ENCODE data around the gene KIAA1143. TPM values are rescaled to one million over a fixed set of nuclear protein-coding genes. Genes with fewer than 3 reads are reported as not detected.

KIAA1143 gene
- total and polyA plus RNA-seq, 9 of the 15 experiments (the other 6 are each of a cell fraction or from before 2014, with no cell fraction given): 25.6 to 72.0 (median 42.2) TPM

DNA sequence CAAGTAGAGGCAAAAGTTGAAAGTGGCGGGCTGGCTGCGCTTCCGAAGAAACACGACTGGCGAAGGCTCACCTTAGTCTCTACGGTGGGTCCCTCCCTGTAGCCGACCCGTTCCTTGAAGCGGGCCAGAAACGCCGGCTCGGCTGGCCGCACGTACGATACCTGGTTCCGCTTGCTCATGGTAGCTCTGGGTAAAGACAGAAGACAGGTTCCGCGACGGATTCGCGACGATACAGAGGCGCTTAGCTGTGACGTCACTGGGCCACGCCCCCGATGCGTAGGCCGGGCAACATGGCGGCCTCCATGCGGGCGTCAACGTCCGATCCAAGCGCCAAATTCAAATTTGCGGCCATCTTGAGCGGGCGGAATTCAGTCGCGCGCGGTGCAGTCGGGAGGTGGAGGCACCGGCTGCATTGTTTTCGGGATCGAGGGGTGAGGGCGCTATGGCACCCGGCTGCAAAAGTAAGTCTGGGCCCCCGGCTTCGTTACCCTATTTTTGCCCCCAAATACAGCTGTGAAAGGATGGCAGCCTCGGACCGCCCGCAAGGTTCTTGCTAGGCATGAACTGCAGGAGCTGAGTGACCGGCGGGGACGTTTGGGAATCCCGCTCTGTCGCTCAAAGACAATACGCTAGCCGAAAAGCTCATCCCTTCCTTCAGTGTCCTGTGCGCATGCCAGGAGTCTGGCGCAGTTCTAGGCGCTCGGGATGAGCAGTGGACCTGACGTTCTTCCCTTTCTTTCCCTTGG is at the start of gene KIAA1143, which contains the start of gene KIF15 (continued):
- TF ChIP-seq, protein P1, sequence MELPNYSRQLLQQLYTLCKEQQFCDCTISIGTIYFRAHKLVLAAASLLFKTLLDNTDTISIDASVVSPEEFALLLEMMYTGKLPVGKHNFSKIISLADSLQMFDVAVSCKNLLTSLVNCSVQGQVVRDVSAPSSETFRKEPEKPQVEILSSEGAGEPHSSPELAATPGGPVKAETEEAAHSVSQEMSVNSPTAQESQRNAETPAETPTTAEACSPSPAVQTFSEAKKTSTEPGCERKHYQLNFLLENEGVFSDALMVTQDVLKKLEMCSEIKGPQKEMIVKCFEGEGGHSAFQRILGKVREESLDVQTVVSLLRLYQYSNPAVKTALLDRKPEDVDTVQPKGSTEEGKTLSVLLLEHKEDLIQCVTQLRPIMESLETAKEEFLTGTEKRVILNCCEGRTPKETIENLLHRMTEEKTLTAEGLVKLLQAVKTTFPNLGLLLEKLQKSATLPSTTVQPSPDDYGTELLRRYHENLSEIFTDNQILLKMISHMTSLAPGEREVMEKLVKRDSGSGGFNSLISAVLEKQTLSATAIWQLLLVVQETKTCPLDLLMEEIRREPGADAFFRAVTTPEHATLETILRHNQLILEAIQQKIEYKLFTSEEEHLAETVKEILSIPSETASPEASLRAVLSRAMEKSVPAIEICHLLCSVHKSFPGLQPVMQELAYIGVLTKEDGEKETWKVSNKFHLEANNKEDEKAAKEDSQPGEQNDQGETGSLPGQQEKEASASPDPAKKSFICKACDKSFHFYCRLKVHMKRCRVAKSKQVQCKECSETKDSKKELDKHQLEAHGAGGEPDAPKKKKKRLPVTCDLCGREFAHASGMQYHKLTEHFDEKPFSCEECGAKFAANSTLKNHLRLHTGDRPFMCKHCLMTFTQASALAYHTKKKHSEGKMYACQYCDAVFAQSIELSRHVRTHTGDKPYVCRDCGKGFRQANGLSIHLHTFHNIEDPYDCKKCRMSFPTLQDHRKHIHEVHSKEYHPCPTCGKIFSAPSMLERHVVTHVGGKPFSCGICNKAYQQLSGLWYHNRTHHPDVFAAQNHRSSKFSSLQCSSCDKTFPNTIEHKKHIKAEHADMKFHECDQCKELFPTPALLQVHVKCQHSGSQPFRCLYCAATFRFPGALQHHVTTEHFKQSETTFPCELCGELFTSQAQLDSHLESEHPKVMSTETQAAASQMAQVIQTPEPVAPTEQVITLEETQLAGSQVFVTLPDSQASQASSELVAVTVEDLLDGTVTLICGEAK (IDR thresholded peaks at IDR 0.05): peak; percentile 65
- TF ChIP-seq, protein P1 (CRISPR knock-in tag; IDR thresholded peaks at IDR 0.05): no peak
- peak; percentile 61; the same call in 1 of the 2 replicates for TF ChIP-seq ZNF263 (CRISPR knock-in tag; IDR thresholded peaks at IDR 0.05; ENCODE audit: borderline replicate concordance)
- TF ChIP-seq POLR2A (conservative IDR thresholded peaks at IDR 0.05): peak; percentile 95
- TF ChIP-seq, protein P2, sequence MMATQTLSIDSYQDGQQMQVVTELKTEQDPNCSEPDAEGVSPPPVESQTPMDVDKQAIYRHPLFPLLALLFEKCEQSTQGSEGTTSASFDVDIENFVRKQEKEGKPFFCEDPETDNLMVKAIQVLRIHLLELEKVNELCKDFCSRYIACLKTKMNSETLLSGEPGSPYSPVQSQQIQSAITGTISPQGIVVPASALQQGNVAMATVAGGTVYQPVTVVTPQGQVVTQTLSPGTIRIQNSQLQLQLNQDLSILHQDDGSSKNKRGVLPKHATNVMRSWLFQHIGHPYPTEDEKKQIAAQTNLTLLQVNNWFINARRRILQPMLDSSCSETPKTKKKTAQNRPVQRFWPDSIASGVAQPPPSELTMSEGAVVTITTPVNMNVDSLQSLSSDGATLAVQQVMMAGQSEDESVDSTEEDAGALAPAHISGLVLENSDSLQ (IDR thresholded peaks at IDR 0.05): peak; percentile 89
- no peak; the same call in 1 of the 2 replicates for TF ChIP-seq TCF3 (CRISPR knock-in tag; IDR thresholded peaks at IDR 0.05)
- TF ChIP-seq, protein P3, sequence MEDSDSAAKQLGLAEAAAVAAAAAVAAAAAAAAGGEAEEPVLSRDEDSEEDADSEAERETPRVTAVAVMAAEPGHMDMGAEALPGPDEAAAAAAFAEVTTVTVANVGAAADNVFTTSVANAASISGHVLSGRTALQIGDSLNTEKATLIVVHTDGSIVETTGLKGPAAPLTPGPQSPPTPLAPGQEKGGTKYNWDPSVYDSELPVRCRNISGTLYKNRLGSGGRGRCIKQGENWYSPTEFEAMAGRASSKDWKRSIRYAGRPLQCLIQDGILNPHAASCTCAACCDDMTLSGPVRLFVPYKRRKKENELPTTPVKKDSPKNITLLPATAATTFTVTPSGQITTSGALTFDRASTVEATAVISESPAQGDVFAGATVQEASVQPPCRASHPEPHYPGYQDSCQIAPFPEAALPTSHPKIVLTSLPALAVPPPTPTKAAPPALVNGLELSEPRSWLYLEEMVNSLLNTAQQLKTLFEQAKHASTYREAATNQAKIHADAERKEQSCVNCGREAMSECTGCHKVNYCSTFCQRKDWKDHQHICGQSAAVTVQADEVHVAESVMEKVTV (CRISPR knock-in tag; IDR thresholded peaks at IDR 0.05): no peak
- peak in 1 of 2 experiments; percentile 81; a peak in 1 of 3 replicates for TF ChIP-seq CBX3 (IDR thresholded peaks at IDR 0.05; ENCODE audit: borderline replicate concordance in 1 of 2, low read length in 2 of 2)
- TF ChIP-seq, protein P4, sequence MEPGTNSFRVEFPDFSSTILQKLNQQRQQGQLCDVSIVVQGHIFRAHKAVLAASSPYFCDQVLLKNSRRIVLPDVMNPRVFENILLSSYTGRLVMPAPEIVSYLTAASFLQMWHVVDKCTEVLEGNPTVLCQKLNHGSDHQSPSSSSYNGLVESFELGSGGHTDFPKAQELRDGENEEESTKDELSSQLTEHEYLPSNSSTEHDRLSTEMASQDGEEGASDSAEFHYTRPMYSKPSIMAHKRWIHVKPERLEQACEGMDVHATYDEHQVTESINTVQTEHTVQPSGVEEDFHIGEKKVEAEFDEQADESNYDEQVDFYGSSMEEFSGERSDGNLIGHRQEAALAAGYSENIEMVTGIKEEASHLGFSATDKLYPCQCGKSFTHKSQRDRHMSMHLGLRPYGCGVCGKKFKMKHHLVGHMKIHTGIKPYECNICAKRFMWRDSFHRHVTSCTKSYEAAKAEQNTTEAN (CRISPR knock-in tag; IDR thresholded peaks at IDR 0.05): peak; percentile 74; the same call in 1 of the 2 replicates
- TF ChIP-seq, protein P5, sequence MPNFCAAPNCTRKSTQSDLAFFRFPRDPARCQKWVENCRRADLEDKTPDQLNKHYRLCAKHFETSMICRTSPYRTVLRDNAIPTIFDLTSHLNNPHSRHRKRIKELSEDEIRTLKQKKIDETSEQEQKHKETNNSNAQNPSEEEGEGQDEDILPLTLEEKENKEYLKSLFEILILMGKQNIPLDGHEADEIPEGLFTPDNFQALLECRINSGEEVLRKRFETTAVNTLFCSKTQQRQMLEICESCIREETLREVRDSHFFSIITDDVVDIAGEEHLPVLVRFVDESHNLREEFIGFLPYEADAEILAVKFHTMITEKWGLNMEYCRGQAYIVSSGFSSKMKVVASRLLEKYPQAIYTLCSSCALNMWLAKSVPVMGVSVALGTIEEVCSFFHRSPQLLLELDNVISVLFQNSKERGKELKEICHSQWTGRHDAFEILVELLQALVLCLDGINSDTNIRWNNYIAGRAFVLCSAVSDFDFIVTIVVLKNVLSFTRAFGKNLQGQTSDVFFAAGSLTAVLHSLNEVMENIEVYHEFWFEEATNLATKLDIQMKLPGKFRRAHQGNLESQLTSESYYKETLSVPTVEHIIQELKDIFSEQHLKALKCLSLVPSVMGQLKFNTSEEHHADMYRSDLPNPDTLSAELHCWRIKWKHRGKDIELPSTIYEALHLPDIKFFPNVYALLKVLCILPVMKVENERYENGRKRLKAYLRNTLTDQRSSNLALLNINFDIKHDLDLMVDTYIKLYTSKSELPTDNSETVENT (CRISPR knock-in tag; IDR thresholded peaks at IDR 0.05): peak; percentile 60; the same call in 1 of the 2 replicates
- no peak for TF ChIP-seq GTF2A2 (tag; IDR thresholded peaks at IDR 0.05)

All from K562 (cell line).